IPS-18a (cell line): ENCODE results near the gene ADGRA1.
"Not testable (repeated sequence)": the region's sequence is repeated elsewhere in the genome, so short reads cannot be mapped to it uniquely, and the experiment has no call there.

Source experiments
- H3K27ac ChIP-seq: one replicate; pipeline ENCODE4 v1.5.1; 2013; ENCODE audit warnings: low read length
- H3K27me3 ChIP-seq: one replicate; pipeline ENCODE4 v1.6.1; 2013; ENCODE audit warnings: mild to moderate bottlenecking, low read length; ENCODE audit not compliant: control insufficient read depth, insufficient read depth
- H3K36me3 ChIP-seq: one replicate; pipeline ENCODE4 v1.6.1; 2013; ENCODE audit warnings: low read depth, low read length; ENCODE audit not compliant: control insufficient read depth
- H3K4me1 ChIP-seq: one replicate; pipeline ENCODE4 v1.6.1; 2013; ENCODE audit warnings: low read depth, low read length; ENCODE audit not compliant: control insufficient read depth
- H3K4me3 ChIP-seq: one replicate; pipeline ENCODE4 v1.5.1; 2013; ENCODE audit warnings: low read length
- H3K9ac ChIP-seq: one replicate; pipeline ENCODE4 v1.6.1; 2013; ENCODE audit warnings: mild to moderate bottlenecking, low read length, moderate library complexity
- H3K9me3 ChIP-seq: one replicate; pipeline ENCODE4 v1.6.1; 2013; ENCODE audit warnings: low read depth, low read length; ENCODE audit not compliant: control insufficient read depth

Gene ADGRA1

DNA sequence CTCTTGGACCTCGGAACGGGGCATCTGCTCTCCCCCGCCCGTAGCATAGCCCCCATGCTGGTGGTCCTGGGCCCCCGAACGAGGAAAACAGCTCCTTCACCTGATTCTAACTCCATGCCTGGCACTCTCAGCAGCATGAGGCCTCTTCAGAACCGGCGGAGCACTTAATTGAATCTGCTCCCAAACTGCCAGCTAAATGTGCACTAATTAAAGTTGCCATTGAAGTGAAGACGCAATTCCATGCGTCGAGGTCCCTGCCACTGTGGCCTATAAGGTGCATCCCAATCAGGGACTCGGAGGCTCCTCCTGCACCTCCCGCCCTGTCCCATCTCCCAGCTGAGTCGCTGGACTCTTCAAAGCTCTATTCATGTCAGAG, 41.3 kb upstream of the ADGRA1 start:
- Histone ChIP-seq H3K27me3 (no peaks in the 10 kb centered on the region), H3K9ac (no peak overlapping the region), H3K36me3 (no peaks in the 10 kb centered on the region)

DNA sequence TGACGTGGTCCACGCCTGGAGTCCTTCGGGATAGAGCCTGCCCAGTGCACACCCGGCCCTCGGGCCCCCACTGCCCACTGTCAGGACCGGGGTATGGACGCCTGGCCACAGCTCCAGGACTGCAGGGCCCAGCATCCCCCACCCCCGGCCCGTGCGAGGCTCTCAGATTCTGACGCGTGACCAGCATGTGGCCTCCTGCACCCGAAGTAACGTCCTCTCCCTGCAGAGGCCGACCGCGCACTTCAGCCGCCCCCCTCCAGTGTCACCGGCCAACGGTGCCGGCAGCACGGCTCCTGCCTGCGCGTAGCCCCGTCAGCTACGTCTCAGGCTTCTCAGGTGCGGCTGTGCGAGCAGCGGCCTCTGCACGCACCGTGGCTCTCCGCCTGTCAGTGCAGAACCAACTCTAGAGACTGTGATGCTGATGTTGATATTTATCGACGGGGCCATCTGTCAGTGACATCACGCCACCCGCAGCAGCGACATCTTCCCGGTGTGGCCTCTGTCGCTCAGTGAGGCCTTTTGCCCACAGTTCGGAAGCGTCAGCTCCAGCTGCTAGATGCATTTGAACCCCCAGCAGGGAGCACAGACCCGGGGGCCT, 40.1 kb upstream of the ADGRA1 start:
- no peaks in the 10 kb centered on the region for H3K27me3 ChIP-seq
- H3K4me1 ChIP-seq = no peaks in the 10 kb centered on the region
- no peak overlapping the region for H3K9ac ChIP-seq
- H3K4me3 ChIP-seq = no peak overlapping the region
- no peak overlapping the region for H3K27ac ChIP-seq
- H3K36me3 ChIP-seq = no peaks in the 10 kb centered on the region
- H3K9me3 ChIP-seq = no peaks in the 10 kb centered on the region

More for the DNA sequence above, 41.3 kb upstream of the ADGRA1 start:
- Histone ChIP-seq H3K27ac (no peak overlapping the region), H3K4me1 (no peaks in the 10 kb centered on the region), H3K4me3 (no peak overlapping the region), H3K9me3 (no peaks in the 10 kb centered on the region)

DNA sequence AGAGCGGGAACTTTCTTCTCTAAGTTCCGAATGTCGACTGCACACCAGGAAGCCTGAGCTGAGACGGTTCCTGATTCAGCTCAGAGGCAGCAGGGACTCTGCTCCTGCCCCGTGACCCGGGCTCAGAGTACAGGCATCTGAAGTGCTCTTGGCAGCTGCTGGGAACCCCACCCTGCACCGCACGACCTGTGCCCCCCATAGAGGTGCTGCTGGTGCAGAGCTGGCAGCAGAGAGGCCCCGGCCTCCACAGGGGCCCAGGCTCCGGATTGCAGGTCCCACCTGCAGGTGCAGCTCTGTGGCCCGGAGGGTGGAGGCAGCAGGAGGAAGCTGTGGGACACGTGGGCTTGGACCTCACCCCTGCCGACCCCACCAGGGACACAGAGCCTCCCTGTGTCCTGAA, 39.5 kb upstream of the ADGRA1 start:
- H3K4me1 ChIP-seq = no peaks in the 10 kb centered on the region
- no peaks in the 10 kb centered on the region for H3K9me3 ChIP-seq
- no peak overlapping the region for H3K27ac ChIP-seq
- no peak overlapping the region for H3K9ac ChIP-seq
- no peaks in the 10 kb centered on the region for H3K27me3 ChIP-seq
- no peak overlapping the region for H3K4me3 ChIP-seq
- no peaks in the 10 kb centered on the region for H3K36me3 ChIP-seq

DNA sequence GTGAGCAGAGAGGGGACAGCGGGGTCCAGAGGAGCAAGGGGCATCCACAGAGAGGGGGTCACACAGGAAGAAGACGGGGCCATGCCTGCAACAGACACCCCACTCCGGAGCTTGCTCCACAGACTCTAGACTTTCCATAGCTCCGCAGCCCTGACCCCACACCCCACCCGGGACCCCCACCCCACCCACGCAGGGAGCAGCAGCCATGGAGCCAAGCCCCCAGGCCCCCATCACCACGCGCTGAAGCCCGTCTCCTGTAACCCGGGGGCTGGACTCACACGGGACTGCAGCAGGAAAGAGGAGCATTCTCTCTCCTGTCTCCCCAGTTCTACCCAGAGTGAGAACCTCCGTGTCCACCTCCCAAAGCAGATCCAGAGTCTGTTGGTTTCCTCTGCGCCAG, 38.8 kb upstream of the ADGRA1 start:
- Histone ChIP-seq H3K27me3 (no peaks in the 10 kb centered on the region), H3K27ac (no peak overlapping the region), H3K9me3 (no peaks in the 10 kb centered on the region), H3K9ac (no peak overlapping the region), H3K4me3 (no peak overlapping the region), H3K36me3 (no peaks in the 10 kb centered on the region), H3K4me1 (no peaks in the 10 kb centered on the region)

DNA sequence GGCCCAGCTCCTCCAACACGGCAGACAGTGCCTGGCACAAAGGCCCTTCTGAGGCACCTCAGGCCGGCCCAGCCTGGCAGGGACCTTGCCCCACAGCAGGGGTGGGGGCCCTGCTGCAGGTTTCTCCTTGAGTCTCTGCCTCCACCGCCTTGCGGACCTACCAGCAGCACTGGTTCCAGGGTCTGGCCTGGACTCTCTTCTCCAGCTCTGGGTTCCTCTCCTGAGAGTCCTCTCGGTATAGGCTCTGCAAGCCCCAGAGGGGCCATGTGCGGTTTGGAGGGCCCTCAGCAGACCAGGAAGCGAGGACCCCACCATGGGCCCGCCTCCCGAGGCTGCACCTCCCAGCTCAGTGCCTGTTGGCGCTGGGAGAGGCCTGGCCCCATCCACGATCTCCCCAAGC, 38.1 kb upstream of the ADGRA1 start:
- H3K27me3 ChIP-seq = no peaks in the 10 kb centered on the region
- H3K4me1 ChIP-seq = no peaks in the 10 kb centered on the region
- H3K4me3 ChIP-seq = no peak overlapping the region
- no peak overlapping the region for H3K27ac ChIP-seq
- H3K9ac ChIP-seq = no peak overlapping the region
- H3K36me3 ChIP-seq = no peaks in the 10 kb centered on the region
- H3K9me3 ChIP-seq = no peaks in the 10 kb centered on the region

DNA sequence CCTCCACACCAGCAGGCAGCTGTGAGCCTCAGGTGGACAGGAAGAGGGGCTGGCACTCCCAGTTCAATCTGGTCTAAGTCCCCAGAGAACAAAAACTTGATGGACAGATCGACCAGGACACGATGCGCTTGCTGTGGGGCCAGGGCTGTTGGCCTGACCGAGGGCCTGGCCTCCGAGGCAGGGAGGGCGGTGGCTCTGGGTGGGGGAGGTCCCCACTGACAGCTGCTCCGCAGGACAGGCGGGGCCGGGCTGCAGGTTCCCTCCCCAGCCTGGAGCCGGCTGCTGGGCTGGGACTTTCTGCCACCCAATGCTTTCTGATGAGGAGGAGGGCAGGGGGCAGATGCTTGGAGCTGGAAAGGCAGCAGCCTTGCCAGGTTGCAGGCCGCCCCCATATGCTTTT, 37.4 kb upstream of the ADGRA1 start:
- Histone ChIP-seq H3K9me3 (no peaks in the 10 kb centered on the region), H3K27me3 (no peaks in the 10 kb centered on the region), H3K4me3 (no peak overlapping the region)

DNA sequence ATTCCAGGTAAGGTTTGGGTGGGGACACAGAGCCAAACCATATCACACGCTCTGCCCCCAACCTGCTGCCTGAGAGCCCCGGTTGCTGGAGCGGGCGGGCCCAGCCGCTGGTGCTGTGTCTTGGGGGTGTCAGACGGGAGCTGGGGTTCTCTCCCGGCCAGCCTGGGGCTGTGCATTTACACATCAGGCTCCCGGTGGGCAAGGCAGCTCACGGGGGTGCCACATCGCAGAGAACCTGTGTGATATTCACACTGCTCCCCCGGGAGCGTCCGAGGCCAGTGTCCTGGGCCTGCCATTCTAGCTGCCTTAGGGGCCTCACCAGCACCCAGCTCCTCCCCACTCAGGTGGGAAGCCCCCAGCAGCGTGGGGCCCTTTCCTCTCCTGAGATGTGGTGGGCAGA, 35.6 kb upstream of the ADGRA1 start:
- H3K4me1 ChIP-seq = no peaks in the 10 kb centered on the region
- no peak overlapping the region for H3K9ac ChIP-seq
- no peak overlapping the region for H3K4me3 ChIP-seq
- H3K27ac ChIP-seq = no peak overlapping the region
- no peaks in the 10 kb centered on the region for H3K36me3 ChIP-seq
- no peaks in the 10 kb centered on the region for H3K27me3 ChIP-seq
- no peaks in the 10 kb centered on the region for H3K9me3 ChIP-seq

More for the DNA sequence above, 37.4 kb upstream of the ADGRA1 start:
- no peaks in the 10 kb centered on the region for H3K4me1 ChIP-seq
- H3K27ac ChIP-seq = no peak overlapping the region
- no peaks in the 10 kb centered on the region for H3K36me3 ChIP-seq
- no peak overlapping the region for H3K9ac ChIP-seq

DNA sequence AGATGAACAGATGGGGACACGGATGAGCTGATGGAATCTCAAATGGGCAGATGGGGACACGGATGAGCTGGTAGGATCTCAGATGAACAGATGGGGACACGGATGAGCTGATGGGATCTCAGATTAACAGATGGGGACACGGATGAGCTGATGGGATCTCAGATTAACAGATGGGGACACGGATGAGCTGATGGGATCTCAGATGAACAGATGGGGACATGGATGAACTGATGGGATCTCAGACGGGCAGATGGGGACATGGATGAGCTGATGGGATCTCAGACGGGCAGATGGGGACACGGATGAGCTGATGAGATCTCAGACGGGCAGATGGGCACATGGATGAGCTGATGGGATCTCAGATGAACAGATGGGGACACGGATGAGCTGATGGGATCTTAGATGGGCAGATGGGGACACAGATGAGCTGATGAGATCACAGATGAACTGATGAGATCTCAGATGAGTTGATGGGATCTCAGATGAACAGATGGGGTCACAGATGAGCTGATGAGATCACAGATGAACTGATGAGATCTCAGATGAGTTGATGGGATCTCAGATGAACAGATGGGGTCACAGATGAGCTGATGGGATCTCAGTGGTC, 34.1 kb upstream of the ADGRA1 start:
- H3K27me3 ChIP-seq, H3K36me3 ChIP-seq, H3K27ac ChIP-seq, H3K9me3 ChIP-seq, H3K4me1 ChIP-seq, H3K4me3 ChIP-seq, H3K9ac ChIP-seq: not testable (repeated sequence)

DNA sequence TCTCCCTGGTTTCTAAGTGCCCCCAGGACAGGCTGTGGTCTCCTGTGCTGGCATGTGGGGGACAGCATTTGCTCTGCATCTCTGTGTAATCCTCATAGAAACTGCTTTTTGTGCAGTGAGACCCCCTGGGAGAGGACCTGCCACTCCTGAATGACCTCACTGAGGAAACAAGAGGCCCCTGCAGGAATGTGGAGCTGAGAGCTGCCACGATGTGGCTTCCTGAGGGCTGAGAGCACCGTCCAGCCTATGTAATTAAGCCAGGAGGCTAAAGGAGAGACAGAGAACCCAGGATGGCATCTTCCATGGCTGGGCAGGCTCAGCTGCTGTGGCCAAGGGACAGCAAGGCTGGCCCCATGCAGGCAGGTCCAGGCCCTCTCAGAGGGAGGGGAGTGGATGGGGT, 32.3 kb upstream of the ADGRA1 start:
- no peaks in the 10 kb centered on the region for H3K9me3 ChIP-seq

DNA sequence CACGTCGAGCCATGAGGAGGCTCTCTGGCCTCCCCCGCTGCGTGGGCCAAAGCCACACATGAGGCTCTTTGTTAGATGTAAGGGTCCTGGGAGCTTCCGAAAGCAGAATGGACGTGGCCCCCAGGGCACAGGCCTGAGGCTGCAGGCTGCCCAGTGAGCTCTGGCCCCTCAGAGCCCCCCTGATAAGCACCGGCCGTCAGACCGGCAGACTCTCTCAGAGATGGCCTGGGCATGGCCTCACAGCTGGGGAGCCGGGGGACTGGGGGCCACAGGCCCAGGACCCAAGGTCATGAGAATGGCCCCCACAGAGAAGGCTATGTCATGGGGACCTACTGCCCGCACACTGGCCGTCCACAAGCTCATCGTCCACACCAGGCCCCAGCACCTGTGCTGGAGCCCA, 31.7 kb upstream of the ADGRA1 start:
- H3K27ac ChIP-seq = no peak overlapping the region
- H3K9me3 ChIP-seq = no peaks in the 10 kb centered on the region
- no peak overlapping the region for H3K9ac ChIP-seq
- H3K36me3 ChIP-seq = no peaks in the 10 kb centered on the region
- no peaks in the 10 kb centered on the region for H3K27me3 ChIP-seq
- no peak overlapping the region for H3K4me3 ChIP-seq
- no peaks in the 10 kb centered on the region for H3K4me1 ChIP-seq

More for the DNA sequence above, 32.3 kb upstream of the ADGRA1 start:
- Histone ChIP-seq H3K27me3 (no peaks in the 10 kb centered on the region), H3K27ac (no peak overlapping the region), H3K4me3 (no peak overlapping the region), H3K36me3 (no peaks in the 10 kb centered on the region), H3K4me1 (no peaks in the 10 kb centered on the region), H3K9ac (no peak overlapping the region)

DNA sequence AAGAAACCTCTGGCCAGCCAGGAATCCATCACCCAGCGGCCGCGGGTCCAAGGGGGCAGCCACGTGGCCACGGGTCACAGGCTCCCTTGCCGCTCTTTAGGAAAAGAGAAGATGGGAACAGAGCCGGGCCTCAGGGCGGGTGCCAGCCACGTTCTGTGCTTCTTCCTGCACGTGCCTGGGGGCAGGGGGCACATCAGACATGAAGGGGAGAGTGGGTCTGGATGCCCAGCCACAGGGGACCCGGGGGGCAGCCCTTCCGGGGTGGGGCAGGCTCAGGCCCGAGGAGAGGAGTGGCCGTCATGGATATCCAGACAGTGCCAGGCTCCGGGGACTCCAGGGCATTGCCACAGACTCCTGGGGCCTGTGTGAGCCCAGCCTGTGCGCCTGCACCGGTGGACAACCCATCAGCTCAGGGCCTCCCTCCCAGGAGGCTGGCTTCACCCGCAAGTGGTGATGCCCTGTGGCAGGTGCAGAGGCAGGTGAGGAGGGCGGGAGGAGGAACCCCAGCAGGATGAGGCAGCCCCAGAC, 31.0 kb upstream of the ADGRA1 start:
- no peaks in the 10 kb centered on the region for H3K27me3 ChIP-seq
- H3K9me3 ChIP-seq = no peaks in the 10 kb centered on the region
- H3K27ac ChIP-seq = no peak overlapping the region
- H3K4me3 ChIP-seq = no peak overlapping the region
- no peak overlapping the region for H3K9ac ChIP-seq
- no peaks in the 10 kb centered on the region for H3K36me3 ChIP-seq
- no peaks in the 10 kb centered on the region for H3K4me1 ChIP-seq
